ENCODE data around the gene CENPO. TPM values are rescaled to one million over a fixed set of nuclear protein-coding genes. Genes with fewer than 3 reads are reported as not detected.
A peak's percentile ranks its signal among the peaks of the same experiment; 100 is the strongest.

CENPO gene
- total RNA-seq, 2 experiments from 2014 or later, result 55.4 to 57.4 TPM

DNA sequence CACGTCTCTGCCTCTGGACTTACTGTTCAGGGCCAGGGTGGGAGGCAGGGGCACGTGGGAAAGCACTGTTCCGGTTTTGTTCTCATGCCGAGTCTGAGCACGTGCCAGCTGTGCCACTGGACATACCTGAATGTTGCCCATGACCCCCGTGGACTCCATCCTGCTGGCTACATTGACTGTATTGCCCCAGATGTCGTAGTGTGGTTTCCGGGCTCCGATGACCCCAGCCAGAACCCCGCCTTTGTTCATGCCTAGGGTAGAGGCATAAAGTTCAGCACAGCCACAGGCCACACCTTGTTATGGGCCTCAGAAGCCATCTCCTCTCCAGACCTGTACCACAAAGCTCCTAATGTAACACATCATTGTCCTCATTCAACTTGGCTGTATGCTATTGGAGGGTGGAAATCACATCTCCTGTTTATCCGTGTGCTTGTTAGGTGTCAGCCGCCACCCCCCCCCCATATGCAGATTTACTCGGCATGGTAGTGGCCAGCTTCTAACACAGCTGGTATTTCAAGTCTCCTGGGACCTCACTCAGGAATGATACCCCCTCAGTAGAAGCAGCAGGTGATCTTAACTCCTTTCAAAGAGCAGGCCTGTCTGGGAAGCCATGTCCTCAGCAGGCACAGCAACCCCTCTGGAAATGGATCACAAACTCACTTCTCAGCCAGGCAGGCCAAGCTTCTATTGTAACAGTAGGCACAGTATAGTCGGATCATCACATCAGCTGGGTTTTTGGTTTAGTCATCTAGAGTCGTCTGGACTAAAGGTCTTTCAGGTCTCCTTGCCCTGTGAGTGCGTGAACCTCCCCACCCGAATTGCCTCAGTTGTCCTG lies 27.6 kb downstream of the CENPO start:
- ATAC-seq (no peak), DNase-seq (peak; percentile 34)
- CTCF ChIA-PET, result interaction anchor here (0.9 to 1.6 kb wide), 3 partner anchors 10 to 411 kb away, joined by 3 to 4 read pairs (median 4); no protein-coding TSS in a partner anchor
- Mint-ChIP-seq H3K36me3 (peaks cover 65% of the 10 kb centered on the region), H3K9me3 (ENCODE audit: low read depth) (no peaks in the 10 kb centered on the region), H3K4me3 (no peak overlapping the region), H3K4me1 (peaks cover 8% of the 10 kb centered on the region), H3K27me3 (no peaks in the 10 kb centered on the region), H3K27ac (no peak overlapping the region)

DNA sequence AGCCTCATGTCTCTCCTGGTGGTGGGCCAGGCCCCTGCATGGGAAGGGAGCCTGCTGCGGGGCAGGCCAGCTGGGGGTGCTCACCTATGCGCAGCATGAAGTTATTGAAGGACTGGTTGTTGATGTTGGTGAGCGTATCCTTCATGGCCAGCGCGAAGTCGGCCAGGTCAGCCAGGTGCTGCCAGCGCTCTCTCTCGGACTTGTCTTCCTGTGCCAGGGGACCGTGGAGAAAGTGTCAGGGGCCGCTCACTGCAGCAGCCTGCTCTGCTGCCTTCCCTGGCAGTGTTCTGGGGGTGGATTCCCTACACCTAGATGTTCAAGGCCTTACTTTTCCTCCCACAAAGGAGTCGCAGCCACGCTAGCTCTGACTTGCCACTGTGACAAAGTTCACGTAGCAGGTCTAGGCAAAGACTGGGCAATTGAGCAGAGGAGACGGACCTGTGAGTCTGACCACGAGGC lies 28.2 kb downstream of the CENPO start:
- Mint-ChIP-seq H3K27me3 (no peaks in the 10 kb centered on the region), H3K9me3 (ENCODE audit: low read depth) (no peaks in the 10 kb centered on the region), H3K4me3 (no peak overlapping the region), H3K4me1 (peaks cover 14% of the 10 kb centered on the region), H3K27ac (no peak overlapping the region), H3K36me3 (peaks cover 59% of the 10 kb centered on the region)
- no peak for ATAC-seq
- DNase-seq, result peak; percentile 35
- CTCF ChIA-PET, result interaction anchor here (0.9 to 1.6 kb wide), 3 partner anchors 10 to 412 kb away, joined by 3 to 4 read pairs (median 4); no protein-coding TSS in a partner anchor

DNA sequence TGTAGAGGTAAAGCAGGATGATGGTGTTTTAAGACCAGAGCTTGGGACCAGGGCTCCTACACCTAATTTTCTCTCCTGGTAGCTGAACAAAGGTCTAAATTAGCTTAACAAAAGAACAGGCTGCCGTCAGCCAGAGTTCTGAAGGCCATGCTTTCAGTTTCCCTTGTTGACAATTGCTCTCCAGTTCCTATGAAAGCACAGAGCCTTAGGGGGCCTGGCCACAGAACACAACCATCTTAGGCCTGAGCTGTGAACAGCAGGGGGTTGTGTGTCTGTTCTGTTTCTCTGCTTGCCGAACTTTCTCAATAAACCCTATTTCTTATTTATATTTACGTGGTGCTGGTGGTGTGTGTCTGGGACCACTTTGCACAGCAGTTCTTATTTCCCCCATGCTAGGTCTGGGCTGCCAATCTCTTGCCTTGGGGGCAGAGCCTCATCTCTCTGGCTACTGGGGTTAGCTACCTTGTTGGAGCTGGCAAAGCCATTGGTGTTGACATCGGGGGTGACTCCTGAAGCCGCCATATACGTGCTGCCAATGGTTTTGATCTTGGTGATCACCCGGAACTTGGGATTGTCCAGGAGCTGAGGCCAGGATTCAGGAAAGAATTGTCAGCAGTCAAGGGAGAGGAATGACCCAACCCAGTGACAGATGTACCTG lies 29.0 kb downstream of the CENPO start:
- H3K27ac Mint-ChIP-seq, result peak overlapping the region; percentile 25
- DNase-seq, result peak; percentile 30

GRCh38 chr2:24824071-24824588 lies 30.9 kb downstream of the CENPO start:
- H3K4me3 Mint-ChIP-seq, result no peak overlapping the region
- ATAC-seq, result no peak
- no peak overlapping the region for H3K27ac Mint-ChIP-seq
- peaks cover 19% of the 10 kb centered on the region for H3K4me1 Mint-ChIP-seq
- CTCF ChIA-PET, result interaction anchor here (1.1 kb wide), 2 partner anchors 15 to 421 kb away, joined by 3 read pairs; no protein-coding TSS in a partner anchor
- no peaks in the 10 kb centered on the region for H3K27me3 Mint-ChIP-seq
- no peaks in the 10 kb centered on the region for H3K9me3 Mint-ChIP-seq (ENCODE audit: low read depth)
- DNase-seq, result peak; percentile 35
- H3K36me3 Mint-ChIP-seq, result peaks cover 39% of the 10 kb centered on the region

More for the DNA sequence above, 29.0 kb downstream of the CENPO start:
- Mint-ChIP-seq H3K4me3 (no peak overlapping the region), H3K9me3 (ENCODE audit: low read depth) (no peaks in the 10 kb centered on the region), H3K36me3 (peaks cover 53% of the 10 kb centered on the region), H3K4me1 (peaks cover 18% of the 10 kb centered on the region), H3K27me3 (no peaks in the 10 kb centered on the region)
- no peak for ATAC-seq
- CTCF ChIA-PET, result interaction anchor here (0.9 kb wide), 1 partner anchor 11 kb away, joined by 4 read pairs; no protein-coding TSS in a partner anchor

GRCh38 chr2:24824966-24825882 lies 32.0 kb downstream of the CENPO start:
- Mint-ChIP-seq H3K27ac (peak overlapping the region; percentile 80), H3K9me3 (ENCODE audit: low read depth) (no peaks in the 10 kb centered on the region), H3K36me3 (peaks cover 35% of the 10 kb centered on the region), H3K4me3 (no peak overlapping the region), H3K27me3 (no peaks in the 10 kb centered on the region), H3K4me1 (peaks cover 19% of the 10 kb centered on the region)
- ATAC-seq, result no peak
- CTCF ChIA-PET, result interaction anchor here (0.7 to 5.0 kb wide), 8 partner anchors 12 to 415 kb away, joined by 3 to 70 read pairs (median 4); partner anchors contain the start of genes CENPO, NCOA1 and PTRHD1
- peak; percentile 57 for DNase-seq

DNA sequence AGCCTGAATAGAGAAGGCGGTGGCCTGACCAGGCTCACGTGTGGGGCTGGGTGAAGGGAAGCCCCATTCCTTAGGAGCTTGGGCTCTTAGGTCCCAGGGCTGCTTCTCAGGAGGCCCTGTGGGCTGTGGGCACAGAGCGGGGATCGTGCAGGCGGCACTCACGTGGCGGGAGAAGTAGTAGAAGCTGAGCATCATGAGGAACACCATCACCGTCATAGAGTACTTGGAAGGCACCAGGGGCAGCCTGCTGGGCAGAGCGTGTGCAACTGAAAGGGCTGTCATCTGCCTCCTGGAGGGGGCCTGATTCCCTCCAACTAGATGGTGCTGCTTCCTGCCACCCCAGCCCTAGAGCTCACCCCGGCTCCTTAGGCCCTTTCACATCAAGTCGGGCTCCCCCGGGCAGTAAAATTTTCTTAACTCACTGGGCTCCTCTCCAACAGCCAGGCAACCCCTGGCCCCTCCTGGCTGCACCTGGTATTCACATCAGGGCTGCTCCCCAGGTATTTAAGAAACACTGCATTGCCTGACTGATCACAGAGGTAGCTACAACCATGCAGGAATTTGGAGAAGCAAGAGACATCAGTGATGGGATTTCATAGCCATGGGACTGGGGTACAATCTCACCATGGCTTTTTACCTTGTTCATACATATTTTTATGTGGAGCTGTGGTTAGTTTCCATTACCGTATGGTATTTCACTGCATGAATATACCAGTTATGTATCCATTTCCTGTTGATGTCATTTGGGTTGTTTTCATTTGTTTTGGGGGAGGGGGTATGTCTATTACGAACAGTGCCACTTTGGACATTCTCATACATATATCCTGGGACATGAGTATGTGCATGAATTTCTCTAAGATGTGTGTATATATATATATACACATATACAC lies 32.9 kb downstream of the CENPO start:
- H3K9me3 Mint-ChIP-seq (ENCODE audit: low read depth), result no peaks in the 10 kb centered on the region
- CTCF ChIA-PET, result interaction anchor here (0.7 to 5.0 kb wide), 14 partner anchors 11 to 416 kb away, joined by 3 to 70 read pairs (median 4); partner anchors contain the start of genes CENPO, NCOA1 and PTRHD1
- H3K36me3 Mint-ChIP-seq, result peaks cover 27% of the 10 kb centered on the region
- H3K4me1 Mint-ChIP-seq, result peaks cover 19% of the 10 kb centered on the region
- peak; percentile 22 for ATAC-seq
- H3K4me3 Mint-ChIP-seq, result no peak overlapping the region
- no peaks in the 10 kb centered on the region for H3K27me3 Mint-ChIP-seq
- H3K27ac Mint-ChIP-seq, result peak overlapping the region; percentile 80
- peak; percentile 39 for DNase-seq

- H3K36me3 Mint-ChIP-seq, result peaks cover 22% of the 10 kb centered on the region
- no peak overlapping the region for H3K4me3 Mint-ChIP-seq
- peak overlapping the region; percentile 80 for H3K27ac Mint-ChIP-seq
- CTCF ChIA-PET, result interaction anchor here (1.0 to 5.0 kb wide), 17 partner anchors 8 to 417 kb away, joined by 3 to 70 read pairs (median 4); partner anchors contain the start of genes CENPO, NCOA1 and PTRHD1
- no peaks in the 10 kb centered on the region for H3K9me3 Mint-ChIP-seq (ENCODE audit: low read depth)
- H3K27me3 Mint-ChIP-seq, result no peaks in the 10 kb centered on the region
- ATAC-seq (no peak), DNase-seq (no peak)
- peaks cover 19% of the 10 kb centered on the region for H3K4me1 Mint-ChIP-seq
These were observed 33.5 kb downstream of the CENPO start for GRCh38 chr2:24826773-24827145.

GRCh38 chr2:24827321-24828237 lies 34.4 kb downstream of the CENPO start:
- Mint-ChIP-seq H3K27me3 (no peaks in the 10 kb centered on the region), H3K4me1 (peaks cover 19% of the 10 kb centered on the region), H3K4me3 (no peak overlapping the region), H3K9me3 (ENCODE audit: low read depth) (no peaks in the 10 kb centered on the region), H3K36me3 (peaks cover 18% of the 10 kb centered on the region), H3K27ac (peak overlapping the region; percentile 47)
- CTCF ChIA-PET, result interaction anchor here (0.8 to 5.0 kb wide), 32 partner anchors 9 to 467 kb away, joined by 3 to 70 read pairs (median 4); partner anchors contain the start of genes CENPO, ITSN2 and PTRHD1
- peak; percentile 84 for DNase-seq
- ATAC-seq, result peak; percentile 86

- Mint-ChIP-seq H3K27me3 (no peaks in the 10 kb centered on the region), H3K4me3 (no peak overlapping the region), H3K27ac (no peak overlapping the region), H3K4me1 (peaks cover 19% of the 10 kb centered on the region), H3K9me3 (ENCODE audit: low read depth) (no peaks in the 10 kb centered on the region), H3K36me3 (peaks cover 11% of the 10 kb centered on the region)
- no peak for ATAC-seq
- DNase-seq, result no peak
- CTCF ChIA-PET, result interaction anchor here (0.8 to 5.0 kb wide), 30 partner anchors 8 to 468 kb away, joined by 3 to 70 read pairs (median 4); partner anchors contain the start of genes CENPO, ITSN2 and PTRHD1
These were observed 35.2 kb downstream of the CENPO start for GRCh38 chr2:24828238-24828996.

- CTCF ChIA-PET, result interaction anchor here (1.3 kb wide), 1 partner anchor 37 kb away, joined by 3 read pairs; the partner anchor contains the start of genes CENPO and PTRHD1
- H3K27me3 Mint-ChIP-seq, result no peaks in the 10 kb centered on the region
- peaks cover 1% of the 10 kb centered on the region for H3K36me3 Mint-ChIP-seq
- DNase-seq (no peak), ATAC-seq (no peak)
- no peak overlapping the region for H3K27ac Mint-ChIP-seq
- H3K4me1 Mint-ChIP-seq, result peaks cover 19% of the 10 kb centered on the region
- H3K9me3 Mint-ChIP-seq (ENCODE audit: low read depth), result no peaks in the 10 kb centered on the region
- H3K4me3 Mint-ChIP-seq, result no peak overlapping the region
These were observed 37.1 kb downstream of the CENPO start for GRCh38 chr2:24830351-24830750.
